GM06990 (cell line): ENCODE results near the gene TRIM10.

Source experiments
- DNase-seq: peaks from one replicate; pipeline ENCODE4 v3.0.0-alpha.2; 2011; ENCODE audit not compliant: insufficient read length; ENCODE audit errors: extremely low read depth
- H3K27me3 ChIP-seq: replicated peaks from 2 replicates; pipeline ENCODE4 v1.6.0; 2011; ENCODE audit warnings: low read length; ENCODE audit not compliant: control insufficient read depth, insufficient read depth
- H3K36me3 ChIP-seq: 2 replicates; pipeline ENCODE4 v1.5.1; 2011; ENCODE audit warnings: low read length; ENCODE audit not compliant: control insufficient read depth, insufficient read depth
- H3K4me3 ChIP-seq: replicated peaks from 2 replicates; pipeline ENCODE4 v1.5.1; 2011; ENCODE audit warnings: low read depth, mild to moderate bottlenecking, control low read depth, low read length
- CTCF ChIP-seq: IDR thresholded peaks from 2 replicates; pipeline ENCODE4 v1.5.1; 2011; ENCODE audit warnings: low read length, control low read depth, mild to moderate bottlenecking, inconsistent platforms; ENCODE audit not compliant: insufficient read depth, poor library complexity, severe bottlenecking

Gene TRIM10

GRCh38 chr6:30157581-30157980, 3.4 kb downstream of the TRIM10 start:
- DNase-seq: no peak
- TF ChIP-seq CTCF: no peak
- Histone ChIP-seq H3K4me3 (no peak overlapping the region), H3K27me3 (no peaks in the 10 kb centered on the region), H3K36me3 (no peaks in the 10 kb centered on the region)

- no peaks in the 10 kb centered on the region for H3K36me3 ChIP-seq
- DNase-seq: no peak
- TF ChIP-seq CTCF: no peak
- H3K4me3 ChIP-seq: no peak overlapping the region
- H3K27me3 ChIP-seq: no peaks in the 10 kb centered on the region
Measured at GRCh38 chr6:30156774-30157173, 4.2 kb downstream of the TRIM10 start.

DNA sequence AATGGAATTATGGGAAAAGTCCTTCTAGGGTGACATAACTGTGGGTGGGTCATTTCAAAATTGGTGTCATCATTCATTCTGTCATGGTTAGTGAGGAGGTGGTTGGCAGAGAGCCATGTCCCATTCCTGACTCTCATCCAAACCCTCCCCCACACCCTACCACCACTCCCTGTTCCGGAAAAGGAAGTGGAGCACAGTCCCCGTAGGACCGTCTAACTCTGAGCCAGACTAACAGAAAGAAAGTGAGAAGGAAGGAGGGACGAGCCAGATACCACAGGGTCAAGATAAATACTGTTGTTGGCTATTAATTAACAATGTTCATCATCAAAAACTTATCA, 4.8 kb downstream of the TRIM10 start:
- no peak for DNase-seq
- TF ChIP-seq CTCF: no peak
- no peak overlapping the region for H3K4me3 ChIP-seq

GRCh38 chr6:30155520-30156261, 5.3 kb downstream of the TRIM10 start:
- no peak for DNase-seq

More for the DNA sequence above, 4.8 kb downstream of the TRIM10 start:
- Histone ChIP-seq H3K27me3 (no peaks in the 10 kb centered on the region), H3K36me3 (no peaks in the 10 kb centered on the region)

DNA sequence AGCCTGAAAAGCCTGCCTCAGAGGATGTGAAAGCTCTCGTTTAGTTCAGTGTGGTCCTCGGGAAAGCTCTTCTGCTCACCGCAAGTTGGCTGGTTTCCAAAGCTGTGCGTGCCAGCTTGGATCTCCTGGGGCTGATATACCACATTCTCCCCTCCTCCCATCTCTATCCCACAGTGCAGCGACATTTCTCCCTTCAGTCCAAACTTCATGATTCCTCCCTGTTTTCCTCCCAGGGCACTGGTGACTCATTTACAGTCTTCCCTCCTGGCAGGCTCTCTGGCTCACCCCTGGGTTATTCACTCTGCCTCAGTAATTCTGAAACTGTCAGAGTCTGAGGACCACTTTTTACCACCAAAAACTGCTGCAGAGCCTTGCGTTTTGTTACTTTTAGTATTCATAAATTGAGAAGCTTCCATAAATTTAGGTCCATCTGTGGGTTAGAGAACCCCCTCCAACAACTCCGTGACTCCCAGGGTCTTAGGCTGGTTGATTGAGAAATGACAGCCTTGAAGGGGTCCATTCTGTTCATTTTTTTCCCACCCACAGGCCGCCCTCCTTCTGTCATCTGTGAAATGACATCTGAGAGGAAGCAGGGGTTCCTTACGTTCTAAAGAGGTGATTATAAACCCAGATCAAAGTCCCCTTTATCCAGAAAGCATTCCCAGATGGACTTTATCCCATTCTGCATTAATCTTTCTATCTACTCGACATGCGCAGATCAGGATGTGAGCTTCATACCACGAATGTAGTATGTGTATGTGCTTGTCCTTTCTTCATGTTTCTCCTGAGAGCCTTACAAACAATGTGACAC, 6.1 kb downstream of the TRIM10 start:
- DNase-seq: no peak

More at GRCh38 chr6:30155520-30156261, 5.3 kb downstream of the TRIM10 start:
- no peak for TF ChIP-seq CTCF
- Histone ChIP-seq H3K27me3 (no peaks in the 10 kb centered on the region), H3K36me3 (no peaks in the 10 kb centered on the region), H3K4me3 (no peak overlapping the region)

More for the DNA sequence above, 6.1 kb downstream of the TRIM10 start:
- TF ChIP-seq CTCF: no peak
- no peaks in the 10 kb centered on the region for H3K27me3 ChIP-seq
- H3K36me3 ChIP-seq: no peaks in the 10 kb centered on the region
- H3K4me3 ChIP-seq: no peak overlapping the region
